AG09319 (cell line): ENCODE measurements around the gene KRT77.
"Not testable (repeated sequence)": the region's sequence is repeated elsewhere in the genome, so short reads cannot be mapped to it uniquely, and the experiment has no call there.

Experiments
- DNase-seq: peaks from one replicate; pipeline ENCODE4 v3.0.0-alpha.2; 2010; ENCODE audit warnings: low read depth; ENCODE audit errors: extremely low read depth
- CTCF ChIP-seq: IDR thresholded peaks from 2 replicates; pipeline ENCODE4 v1.5.1; 2011; ENCODE audit warnings: low read depth, mild to moderate bottlenecking, inconsistent platforms, low read length, moderate library complexity

The KRT77 gene

DNA sequence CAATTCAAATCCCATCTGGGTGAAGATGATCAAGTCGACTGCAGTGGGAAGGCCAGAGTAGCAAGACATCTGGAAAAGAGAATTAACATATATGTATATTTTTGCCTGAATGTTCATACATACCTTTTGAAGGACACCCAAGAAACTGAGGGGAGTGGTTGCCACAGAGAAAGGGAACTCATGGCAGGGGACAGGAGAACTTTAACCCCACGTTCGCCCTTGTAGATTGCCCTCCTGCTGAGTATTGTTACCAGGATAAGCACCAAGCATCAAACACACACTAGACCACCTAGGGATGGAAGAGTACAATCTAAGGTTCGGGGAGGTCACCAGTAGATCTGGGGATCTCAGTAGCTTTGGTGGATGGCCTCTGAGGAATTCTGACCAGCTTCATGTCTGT is 32.8 kb downstream of the KRT77 start:
- no peak for DNase-seq
- no peak for TF ChIP-seq CTCF

DNA sequence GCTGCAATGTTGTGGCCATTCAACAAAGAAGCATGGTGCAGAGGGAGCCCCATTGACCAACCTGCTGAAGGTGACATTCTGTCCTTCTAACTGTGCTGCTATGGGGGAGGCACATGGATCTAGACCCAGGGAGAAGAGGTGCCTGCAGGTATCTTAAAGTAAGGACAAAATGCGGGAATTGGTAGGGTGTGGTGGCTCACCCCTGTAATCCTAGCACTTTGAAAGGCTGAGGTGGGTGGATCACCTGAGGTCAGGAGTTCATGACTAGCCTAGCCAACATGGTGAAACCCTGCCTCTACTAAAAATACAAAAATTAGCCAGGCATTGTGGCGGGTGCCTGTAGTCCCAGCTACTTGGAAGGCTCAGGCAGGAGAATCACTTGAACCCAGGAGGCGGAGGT is 33.4 kb downstream of the KRT77 start:
- DNase-seq: not testable (repeated sequence)

GRCh38 chr12:52669426-52669825 is 33.9 kb downstream of the KRT77 start:
- TF ChIP-seq CTCF: no peak
- no peak for DNase-seq

DNA sequence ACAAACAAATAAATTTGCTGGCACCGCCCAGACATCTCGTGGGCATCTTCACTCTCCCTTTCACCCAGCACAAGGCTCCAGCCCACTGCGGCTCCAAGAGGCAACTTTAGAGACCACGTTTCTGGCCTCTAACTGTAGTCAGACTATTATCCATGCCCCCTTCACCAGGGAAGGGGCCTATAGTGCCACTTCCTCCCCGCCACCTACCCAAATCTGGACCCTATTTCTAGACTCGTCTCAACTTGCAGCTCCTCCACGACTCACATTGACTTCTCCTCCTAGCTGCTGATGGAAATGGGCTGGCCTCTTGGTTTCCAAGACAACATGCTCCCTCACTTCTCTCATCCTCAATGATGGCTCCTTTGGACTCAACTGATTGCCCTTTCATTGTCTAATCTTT is 35.4 kb downstream of the KRT77 start:
- no peak for TF ChIP-seq CTCF
- DNase-seq: no peak

DNA sequence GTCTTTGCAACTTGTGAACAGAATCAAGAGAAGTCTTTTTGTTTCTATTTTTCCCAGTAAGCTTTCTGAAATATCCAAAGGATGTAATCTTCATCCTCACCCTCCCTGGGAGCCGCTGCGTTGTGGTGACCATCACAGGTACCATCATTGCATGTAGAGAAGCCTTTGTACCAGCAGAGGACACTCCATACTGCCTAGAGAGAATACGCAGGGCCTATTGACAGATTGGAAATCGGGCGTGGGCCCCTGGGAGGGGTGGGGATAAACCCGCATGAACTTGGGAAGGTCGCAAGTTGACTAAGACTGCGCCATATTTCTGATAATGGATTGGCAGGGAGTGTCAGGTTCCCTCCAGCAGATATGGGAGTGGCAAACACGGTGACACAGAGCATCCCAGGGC is 35.8 kb downstream of the KRT77 start:
- peak; percentile 5 for TF ChIP-seq CTCF
- no peak for DNase-seq

DNA sequence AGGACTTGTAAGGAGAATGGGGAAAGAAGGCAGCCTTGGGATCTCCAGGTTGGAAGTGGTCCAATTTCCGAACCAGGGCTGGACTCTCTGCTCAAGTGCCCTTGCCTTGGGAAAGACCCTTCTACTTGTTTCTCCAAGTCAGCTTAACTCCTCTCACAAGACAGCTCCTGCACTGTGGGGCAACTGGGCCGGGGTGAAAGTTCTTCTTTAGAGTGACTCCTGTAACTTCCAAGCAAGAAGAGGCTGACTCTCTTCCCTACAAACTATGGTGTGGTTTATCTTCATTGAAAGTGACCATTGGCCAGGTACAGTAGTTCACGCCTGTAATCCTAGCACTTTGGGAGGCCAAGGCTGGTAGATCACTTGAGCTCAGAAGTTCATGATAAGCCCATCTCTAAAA is 36.9 kb downstream of the KRT77 start:
- DNase-seq: no peak
- TF ChIP-seq CTCF: no peak

- DNase-seq: no peak
Measured at GRCh38 chr12:52663420-52663819, 39.9 kb downstream of the KRT77 start.

More at GRCh38 chr12:52663420-52663819, 39.9 kb downstream of the KRT77 start:
- TF ChIP-seq CTCF: no peak
